H1 (cell line): Measurements from ENCODE around the gene ZFPL1. TPM values are rescaled to one million over a fixed set of nuclear protein-coding genes. Genes with fewer than 3 reads are reported as not detected.

Experiments
- CTCF ChIA-PET: fragments of 300-600 bp; sonication (Branson Sonifier 250); formaldehyde crosslinking; loops from one replicate; lab custom pipeline; 2021; ENCODE audit not compliant: partially characterized antibody; lab: Charles Lee
- POLR2A ChIA-PET: fragments of 300-600 bp; sonication (Branson Sonifier 250); formaldehyde crosslinking; loops from one replicate; lab custom pipeline; 2021; ENCODE audit warnings: inconsistent platforms; ENCODE audit not compliant: partially characterized antibody; lab: Charles Lee
- DNase-seq, 2 experiments: peaks; one replicate each; pipeline versions ENCODE4 v3.0.0 to v3.0.0-alpha.2; 2010 to 2022; ENCODE audit warnings: low spot score in 2 of 2, low read depth in 1 of 2, mixed read lengths in 1 of 2
- FAIRE-seq: peaks from 2 replicates; lab custom pipeline; 2011; peaks lifted over from hg19 to GRCh38; lab: Jason Lieb, UNC
- H2AFZ ChIP-seq: 2 replicates; pipeline ENCODE4 v1.8.1; 2012; ENCODE audit warnings: low read length, inconsistent platforms
- H2AK5ac ChIP-seq: 2 replicates; pipeline ENCODE4 v1.6.1; 2013; ENCODE audit warnings: low read depth, low read length
- H2BK120ac ChIP-seq: replicated peaks from 2 replicates; pipeline ENCODE3; 2013; ENCODE audit warnings: low read depth, low read length, inconsistent platforms
- H2BK12ac ChIP-seq: 2 replicates; pipeline ENCODE4 v1.6.1; 2013; ENCODE audit warnings: low read depth, low read length
- H2BK15ac ChIP-seq: 2 replicates; pipeline ENCODE4 v1.6.1; 2013; ENCODE audit warnings: low read length
- H2BK20ac ChIP-seq: 2 replicates; pipeline ENCODE4 v1.6.1; 2013; ENCODE audit warnings: low read length
- H2BK5ac ChIP-seq: 2 replicates; pipeline ENCODE4 v1.6.1; 2013; ENCODE audit warnings: low read depth, low read length
- H3K14ac ChIP-seq: 2 replicates; pipeline ENCODE4 v1.6.1; 2013; ENCODE audit warnings: inconsistent platforms; ENCODE audit not compliant: insufficient read length
- H3K18ac ChIP-seq: 2 replicates; pipeline ENCODE4 v1.6.1; 2013; ENCODE audit warnings: low read length; ENCODE audit errors: extremely low read depth
- H3K23ac ChIP-seq: 2 replicates; pipeline ENCODE4 v1.6.1; 2013; ENCODE audit warnings: inconsistent platforms; ENCODE audit not compliant: insufficient read length
- H3K23me2 ChIP-seq: 2 replicates; pipeline ENCODE4 v1.6.1; 2013; ENCODE audit warnings: low read depth, low read length
- H3K27ac ChIP-seq: 2 replicates; pipeline ENCODE4 v1.6.1; 2011; ENCODE audit warnings: low read depth, low read length, inconsistent platforms
- H3K27me3 ChIP-seq, 4 experiments: replicated peaks in 1 of 4; 1 replicate in 1 of 4; 2 replicates in 3 of 4; pipeline versions ENCODE4 v1.6.1 to v1.8.1; 2011 to 2013; ENCODE audit warnings: low read length in 3 of 4, mild to moderate bottlenecking in 3 of 4, inconsistent platforms in 2 of 4, mixed read lengths in 2 of 4, moderate library complexity in 1 of 4; ENCODE audit not compliant: control insufficient read depth in 3 of 4, insufficient read depth in 3 of 4; ENCODE audit errors: extremely low read depth in 1 of 4
- H3K36me3 ChIP-seq, 4 experiments: 2 replicates each; pipeline versions ENCODE4 v1.6.1 to v1.8.1; 2011 to 2013; ENCODE audit warnings: mild to moderate bottlenecking in 4 of 4, low read length in 3 of 4, moderate library complexity in 2 of 4, control low read depth in 1 of 4, inconsistent platforms in 1 of 4; ENCODE audit not compliant: insufficient read depth in 4 of 4, control insufficient read depth in 2 of 4
- H3K4ac ChIP-seq: replicated peaks from 2 replicates; pipeline ENCODE3; 2013; ENCODE audit warnings: low read length, low read depth, mixed read lengths, inconsistent platforms; ENCODE audit not compliant: insufficient read length
- H3K4me1 ChIP-seq, 4 experiments: replicated peaks in 1 of 4; 1 replicate in 1 of 4; 2 replicates in 3 of 4; pipeline versions ENCODE4 v1.6.1 to v1.8.1; 2011 to 2013; ENCODE audit warnings: low read length in 3 of 4, inconsistent platforms in 2 of 4, mixed read lengths in 1 of 4; ENCODE audit not compliant: insufficient read depth in 4 of 4, control insufficient read depth in 3 of 4
- H3K4me2 ChIP-seq, 2 experiments: 2 replicates each; pipeline versions ENCODE4 v1.6.1 to v1.8.1; 2011 to 2013; ENCODE audit warnings: low read depth in 2 of 2, low read length in 2 of 2, control low read depth in 1 of 2, inconsistent platforms in 1 of 2, mild to moderate bottlenecking in 1 of 2; ENCODE audit not compliant: insufficient read depth in 1 of 2
- H3K4me3 ChIP-seq, 4 experiments: fragments of 200-600, 300-600 bp in 1 of 4; sonication (generic), shearing (Covaris generic), sonication (Bioruptor Twin) in 1 of 4; 2 replicates each; pipeline versions ENCODE4 v1.5.1 to v1.8.1; 2011 to 2016; ENCODE audit warnings: low read length in 4 of 4, low read depth in 3 of 4, control low read depth in 2 of 4, inconsistent platforms in 2 of 4, mild to moderate bottlenecking in 2 of 4, mixed read lengths in 1 of 4, moderate library complexity in 1 of 4; ENCODE audit not compliant: insufficient read depth in 2 of 4; ENCODE audit errors: extremely low read depth in 1 of 4
- H3K56ac ChIP-seq: replicated peaks from 2 replicates; pipeline ENCODE3; 2013; ENCODE audit warnings: low read depth, mild to moderate bottlenecking, mixed read lengths, low read length, inconsistent platforms; ENCODE audit not compliant: insufficient read length
- H3K79me1 ChIP-seq: 2 replicates; pipeline ENCODE4 v1.6.1; 2013; ENCODE audit warnings: low read depth, low read length, control low read depth
- H3K79me2 ChIP-seq, 2 experiments: 2 replicates each; pipeline versions ENCODE4 v1.6.1 to v1.8.1; 2012 to 2013; ENCODE audit warnings: low read length in 2 of 2, mild to moderate bottlenecking in 2 of 2, inconsistent platforms in 1 of 2; ENCODE audit not compliant: insufficient read depth in 2 of 2, control insufficient read depth in 1 of 2
- H3K9ac ChIP-seq, 4 experiments: replicated peaks in 1 of 4; 1 replicate in 1 of 4; 2 replicates in 3 of 4; pipeline versions ENCODE4 v1.6.1 to v1.8.1; 2011 to 2013; ENCODE audit warnings: low read depth in 3 of 4, low read length in 3 of 4, control low read depth in 2 of 4, mild to moderate bottlenecking in 2 of 4, moderate library complexity in 2 of 4, inconsistent platforms in 1 of 4; ENCODE audit errors: extremely low read depth in 1 of 4
- H3K9me3 ChIP-seq, 2 experiments: 2 replicates each; pipeline versions ENCODE4 v1.6.1 to v1.8.1; 2012 to 2013; ENCODE audit warnings: mild to moderate bottlenecking in 2 of 2, moderate library complexity in 2 of 2, control low read depth in 1 of 2, inconsistent platforms in 1 of 2, low read depth in 1 of 2, low read length in 1 of 2, mixed read lengths in 1 of 2; ENCODE audit not compliant: insufficient read depth in 2 of 2
- H4K20me1 ChIP-seq, 2 experiments: replicated peaks in 1 of 2; 2 replicates each; pipeline versions ENCODE3 to v1.8.1; 2011 to 2013; ENCODE audit warnings: inconsistent platforms in 2 of 2, low read length in 2 of 2, mild to moderate bottlenecking in 1 of 2; ENCODE audit not compliant: insufficient read depth in 2 of 2, control insufficient read depth in 1 of 2
- H4K5ac ChIP-seq: 2 replicates; pipeline ENCODE4 v1.6.1; 2013; ENCODE audit warnings: low read length, low read depth, mixed read lengths, inconsistent platforms; ENCODE audit not compliant: insufficient read length
- H4K8ac ChIP-seq: 2 replicates; pipeline ENCODE4 v1.8.0; 2013; ENCODE audit warnings: mild to moderate bottlenecking, moderate library complexity, low read length, inconsistent platforms; ENCODE audit not compliant: insufficient read depth; ENCODE audit errors: extremely low read depth
- H4K91ac ChIP-seq: replicated peaks from 2 replicates; pipeline ENCODE3; 2013; ENCODE audit warnings: low read length, mixed read lengths, inconsistent platforms; ENCODE audit not compliant: insufficient read length
- POLR2AphosphoS5 ChIP-seq: IDR thresholded peaks from 2 replicates; pipeline ENCODE4 v1.6.1; 2011; ENCODE audit warnings: low read depth, low read length
- SP2 ChIP-seq: IDR thresholded peaks from 2 replicates; pipeline ENCODE4 v1.6.1; 2012; ENCODE audit warnings: mild to moderate bottlenecking, low read length, inconsistent platforms
- SP4 ChIP-seq: IDR thresholded peaks from 2 replicates; pipeline ENCODE4 v1.6.1; 2012; ENCODE audit warnings: low read length, inconsistent platforms
- WGBS, 2 experiments: shearing (Covaris generic) in 1 of 2; methylation state at CpG; one replicate each; pipeline versions ENCODE4 v1.1.6 to v1.1.7; 2013 to 2015; ENCODE audit warnings: low lambda C conversion rate in 2 of 2, mixed read lengths in 2 of 2, inconsistent platforms in 1 of 2, low coverage in 1 of 2, missing lambda C conversion rate in 1 of 2; ENCODE audit not compliant: insufficient replicate concordance in 2 of 2, insufficient coverage in 1 of 2, insufficient read length in 1 of 2; ENCODE audit errors: extremely low coverage in 1 of 2, missing lambda C conversion rate in 1 of 2; 5-methylcytosine and 5-hydroxymethylcytosine counted together
- polyA plus RNA-seq, 7 experiments: library from polyadenylated mRNA; depleted of rRNA in 3 of 7; stranded (reverse) in 5 of 7; unstranded in 2 of 7; fragments of >200 nt in 5 of 7; fragments of 200-250 nt in 2 of 7; gene quantifications; 1 replicate in 5 of 7; 2 replicates in 1 of 7; 4 replicates in 1 of 7; pipeline versions ENCODE4 v1.2.1 to v1.2.3, GENCODE V29; 2011 to 2013; ENCODE audit warnings: missing spikeins in 2 of 7, mixed read lengths in 2 of 7
- total RNA-seq: library from RNA; stranded (reverse); fragmentation: NEBNext Ultra II Directional; extraction: Animal tissue kit (Norgen Biotek cat#: 25700); gene quantifications from 2 replicates; pipeline ENCODE4 v1.2.1, GENCODE V29; 2021
- TF ChIP-seq, protein P1 (sequence below): IDR thresholded peaks from 2 replicates; pipeline ENCODE4 v1.6.1; 2012; ENCODE audit warnings: inconsistent platforms

Gene ZFPL1
- total and polyA plus RNA-seq, 2 of the 8 experiments (the other 6 are each of a cell fraction or from before 2014, with no cell fraction given) = 21.5 to 76.8 TPM

DNA sequence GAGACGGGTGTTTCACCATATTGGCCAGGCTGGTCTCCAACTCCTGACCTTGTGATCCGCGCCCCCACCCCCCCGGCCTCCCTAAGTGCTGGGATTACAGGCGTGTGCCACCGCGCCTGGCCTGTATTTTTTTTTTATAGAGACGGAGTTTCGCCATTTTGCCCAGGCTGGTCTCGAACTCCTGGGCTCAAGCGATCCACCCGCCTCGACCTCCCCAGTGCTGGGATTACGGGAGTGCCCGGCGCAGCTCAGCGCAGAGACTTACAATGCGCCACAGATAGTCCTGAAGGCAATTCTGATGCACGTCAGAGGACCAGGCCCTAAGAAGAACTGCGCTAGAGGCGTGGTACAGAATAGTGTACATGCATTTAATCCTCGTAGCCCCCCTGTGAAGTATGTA lies 11.4 kb downstream of the ZFPL1 start:
- Histone ChIP-seq H3K9me3 (no peaks in the 10 kb centered on the region), H2AFZ (peak overlapping the region; percentile 100), H3K79me2 (peaks cover 0 to 13% of the 10 kb centered on the region in 2 experiments; a peak in 1 of 4 replicates), H2BK5ac (peak overlapping the region; percentile 36; the same call in 1 of the 2 replicates), H3K18ac (0 out of 2 replicates have a peak overlapping the region, but pooled peaks have one; percentile 15), H3K23ac (no peak overlapping the region), H3K14ac (no peak overlapping the region), H4K20me1 (peaks cover 0 to 3% of the 10 kb centered on the region in 2 experiments), H3K79me1 (peaks cover 2% of the 10 kb centered on the region; the same call in 1 of the 2 replicates), H3K9ac (peak overlapping the region in 1 of 4 experiments; percentile 72; a peak in 1 of 7 replicates), H3K4me2 (peak overlapping the region; percentile 53 to 64), H4K91ac (peak overlapping the region; percentile 45), H3K4me3 (peak overlapping the region in 3 of 4 experiments; percentile 78 to 88 (median 78); a peak in 4 of 8 replicates), H2BK120ac (no peak overlapping the region), H3K27ac (no peak overlapping the region), H2BK20ac (no peak overlapping the region), H3K36me3 (peaks cover 0 to 3% (median 0%) of the 10 kb centered on the region in 4 experiments; a peak in 1 of 8 replicates), H3K23me2 (no peaks in the 10 kb centered on the region), H2BK15ac (no peak overlapping the region), H3K56ac (no peak overlapping the region), H2BK12ac (0 out of 2 replicates have a peak overlapping the region, but pooled peaks have one; percentile 2), H3K27me3 (no peaks in the 10 kb centered on the region), H2AK5ac (no peak overlapping the region), H3K4ac (peak overlapping the region; percentile 97), H4K5ac (no peak overlapping the region), H4K8ac (peak overlapping the region; percentile 99), H3K4me1 (peaks cover 0 to 6% (median 4%) of the 10 kb centered on the region in 4 experiments; a peak in 6 of 7 replicates)
- ChIA-PET POLR2A (interaction anchor here (0.9 to 16.8 kb wide), 14 partner anchors 8 to 230 kb away, joined by 3 to 230 read pairs (median 4); partner anchors contain the start of genes CDCA5, FAU, MRPL49 and SYVN1), CTCF (interaction anchor here (0.7 to 2.2 kb wide), 6 partner anchors 15 to 81 kb away, joined by 3 to 12 read pairs (median 4); partner anchors contain the start of gene ARL2)
- DNase-seq (no peak), FAIRE-seq (no peak)
- 88% methylated on average over 22 of the region's 22 CpGs; no CpG with 5 or more reads in 1 of the 2 experiments for WGBS, 2 experiments
- TF ChIP-seq, protein P1, sequence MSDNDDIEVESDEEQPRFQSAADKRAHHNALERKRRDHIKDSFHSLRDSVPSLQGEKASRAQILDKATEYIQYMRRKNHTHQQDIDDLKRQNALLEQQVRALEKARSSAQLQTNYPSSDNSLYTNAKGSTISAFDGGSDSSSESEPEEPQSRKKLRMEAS = no peak
- TF ChIP-seq SP4 = no peak
- TF ChIP-seq POLR2AphosphoS5 = no peak
- TF ChIP-seq SP2 = no peak
